GM10847 (cell line): Measurements from ENCODE around the gene SPRN.

Source experiments
- POLR2A ChIP-seq: IDR thresholded peaks from 2 replicates; pipeline ENCODE4 v1.6.1; 2011; ENCODE audit not compliant: insufficient read length; ENCODE audit errors: extremely low read depth

The SPRN gene

GRCh38 chr10:133445751-133446708, 21.6 kb upstream of the SPRN start:
- TF ChIP-seq POLR2A: no peak

- no peak for TF ChIP-seq POLR2A
These were observed 20.9 kb upstream of the SPRN start for GRCh38 chr10:133445268-133445732.

- no peak for TF ChIP-seq POLR2A
These were observed 20.2 kb upstream of the SPRN start for GRCh38 chr10:133444342-133445267.

- TF ChIP-seq POLR2A: no peak
These were observed 18.8 kb upstream of the SPRN start for GRCh38 chr10:133442967-133443924.

- TF ChIP-seq POLR2A: no peak
These were observed 18.0 kb upstream of the SPRN start for GRCh38 chr10:133442191-133442966.

- no peak for TF ChIP-seq POLR2A
These were observed 17.4 kb upstream of the SPRN start for GRCh38 chr10:133441780-133442179.

- no peak for TF ChIP-seq POLR2A
These were observed 16.3 kb upstream of the SPRN start for GRCh38 chr10:133440633-133441285.

GRCh38 chr10:133439517-133440461, 15.4 kb upstream of the SPRN start:
- no peak for TF ChIP-seq POLR2A

- TF ChIP-seq POLR2A: no peak
These were observed 14.4 kb upstream of the SPRN start for GRCh38 chr10:133438711-133439273.

- no peak for TF ChIP-seq POLR2A
These were observed 1.3 kb downstream of the SPRN start for GRCh38 chr10:133422807-133423771.
